H1 (cell line): ENCODE results near the gene CLCF1. TPM values are rescaled to one million over a fixed set of nuclear protein-coding genes. Genes with fewer than 3 reads are reported as not detected.

Source experiments
- CTCF ChIA-PET: fragments of 300-600 bp; sonication (Branson Sonifier 250); formaldehyde crosslinking; loops from one replicate; lab custom pipeline; 2021; ENCODE audit not compliant: partially characterized antibody; lab: Charles Lee
- POLR2A ChIA-PET: fragments of 300-600 bp; sonication (Branson Sonifier 250); formaldehyde crosslinking; loops from one replicate; lab custom pipeline; 2021; ENCODE audit warnings: inconsistent platforms; ENCODE audit not compliant: partially characterized antibody; lab: Charles Lee
- DNase-seq, 2 experiments: peaks; one replicate each; pipeline versions ENCODE4 v3.0.0 to v3.0.0-alpha.2; 2010 to 2022; ENCODE audit warnings: low spot score in 2 of 2, low read depth in 1 of 2, mixed read lengths in 1 of 2
- FAIRE-seq: peaks from 2 replicates; lab custom pipeline; 2011; peaks lifted over from hg19 to GRCh38; lab: Jason Lieb, UNC
- H2AFZ ChIP-seq: 2 replicates; pipeline ENCODE4 v1.8.1; 2012; ENCODE audit warnings: low read length, inconsistent platforms
- H2AK5ac ChIP-seq: 2 replicates; pipeline ENCODE4 v1.6.1; 2013; ENCODE audit warnings: low read depth, low read length
- H2BK120ac ChIP-seq: replicated peaks from 2 replicates; pipeline ENCODE3; 2013; ENCODE audit warnings: low read depth, low read length, inconsistent platforms
- H2BK12ac ChIP-seq: 2 replicates; pipeline ENCODE4 v1.6.1; 2013; ENCODE audit warnings: low read depth, low read length
- H2BK15ac ChIP-seq: 2 replicates; pipeline ENCODE4 v1.6.1; 2013; ENCODE audit warnings: low read length
- H2BK20ac ChIP-seq: 2 replicates; pipeline ENCODE4 v1.6.1; 2013; ENCODE audit warnings: low read length
- H2BK5ac ChIP-seq: 2 replicates; pipeline ENCODE4 v1.6.1; 2013; ENCODE audit warnings: low read depth, low read length
- H3K14ac ChIP-seq: 2 replicates; pipeline ENCODE4 v1.6.1; 2013; ENCODE audit warnings: inconsistent platforms; ENCODE audit not compliant: insufficient read length
- H3K18ac ChIP-seq: 2 replicates; pipeline ENCODE4 v1.6.1; 2013; ENCODE audit warnings: low read length; ENCODE audit errors: extremely low read depth
- H3K23ac ChIP-seq: 2 replicates; pipeline ENCODE4 v1.6.1; 2013; ENCODE audit warnings: inconsistent platforms; ENCODE audit not compliant: insufficient read length
- H3K23me2 ChIP-seq: 2 replicates; pipeline ENCODE4 v1.6.1; 2013; ENCODE audit warnings: low read depth, low read length
- H3K27ac ChIP-seq: 2 replicates; pipeline ENCODE4 v1.6.1; 2011; ENCODE audit warnings: low read depth, low read length, inconsistent platforms
- H3K27me3 ChIP-seq, 4 experiments: replicated peaks in 1 of 4; 1 replicate in 1 of 4; 2 replicates in 3 of 4; pipeline versions ENCODE4 v1.6.1 to v1.8.1; 2011 to 2013; ENCODE audit warnings: low read length in 3 of 4, mild to moderate bottlenecking in 3 of 4, inconsistent platforms in 2 of 4, mixed read lengths in 2 of 4, moderate library complexity in 1 of 4; ENCODE audit not compliant: control insufficient read depth in 3 of 4, insufficient read depth in 3 of 4; ENCODE audit errors: extremely low read depth in 1 of 4
- H3K36me3 ChIP-seq, 4 experiments: 2 replicates each; pipeline versions ENCODE4 v1.6.1 to v1.8.1; 2011 to 2013; ENCODE audit warnings: mild to moderate bottlenecking in 4 of 4, low read length in 3 of 4, moderate library complexity in 2 of 4, control low read depth in 1 of 4, inconsistent platforms in 1 of 4; ENCODE audit not compliant: insufficient read depth in 4 of 4, control insufficient read depth in 2 of 4
- H3K4ac ChIP-seq: replicated peaks from 2 replicates; pipeline ENCODE3; 2013; ENCODE audit warnings: low read length, low read depth, mixed read lengths, inconsistent platforms; ENCODE audit not compliant: insufficient read length
- H3K4me1 ChIP-seq, 4 experiments: replicated peaks in 1 of 4; 1 replicate in 1 of 4; 2 replicates in 3 of 4; pipeline versions ENCODE4 v1.6.1 to v1.8.1; 2011 to 2013; ENCODE audit warnings: low read length in 3 of 4, inconsistent platforms in 2 of 4, mixed read lengths in 1 of 4; ENCODE audit not compliant: insufficient read depth in 4 of 4, control insufficient read depth in 3 of 4
- H3K4me2 ChIP-seq, 2 experiments: 2 replicates each; pipeline versions ENCODE4 v1.6.1 to v1.8.1; 2011 to 2013; ENCODE audit warnings: low read depth in 2 of 2, low read length in 2 of 2, control low read depth in 1 of 2, inconsistent platforms in 1 of 2, mild to moderate bottlenecking in 1 of 2; ENCODE audit not compliant: insufficient read depth in 1 of 2
- H3K4me3 ChIP-seq, 4 experiments: fragments of 200-600, 300-600 bp in 1 of 4; sonication (generic), shearing (Covaris generic), sonication (Bioruptor Twin) in 1 of 4; 2 replicates each; pipeline versions ENCODE4 v1.5.1 to v1.8.1; 2011 to 2016; ENCODE audit warnings: low read length in 4 of 4, low read depth in 3 of 4, control low read depth in 2 of 4, inconsistent platforms in 2 of 4, mild to moderate bottlenecking in 2 of 4, mixed read lengths in 1 of 4, moderate library complexity in 1 of 4; ENCODE audit not compliant: insufficient read depth in 2 of 4; ENCODE audit errors: extremely low read depth in 1 of 4
- H3K56ac ChIP-seq: replicated peaks from 2 replicates; pipeline ENCODE3; 2013; ENCODE audit warnings: low read depth, mild to moderate bottlenecking, mixed read lengths, low read length, inconsistent platforms; ENCODE audit not compliant: insufficient read length
- H3K79me1 ChIP-seq: 2 replicates; pipeline ENCODE4 v1.6.1; 2013; ENCODE audit warnings: low read depth, low read length, control low read depth
- H3K79me2 ChIP-seq, 2 experiments: 2 replicates each; pipeline versions ENCODE4 v1.6.1 to v1.8.1; 2012 to 2013; ENCODE audit warnings: low read length in 2 of 2, mild to moderate bottlenecking in 2 of 2, inconsistent platforms in 1 of 2; ENCODE audit not compliant: insufficient read depth in 2 of 2, control insufficient read depth in 1 of 2
- H3K9ac ChIP-seq, 4 experiments: replicated peaks in 1 of 4; 1 replicate in 1 of 4; 2 replicates in 3 of 4; pipeline versions ENCODE4 v1.6.1 to v1.8.1; 2011 to 2013; ENCODE audit warnings: low read depth in 3 of 4, low read length in 3 of 4, control low read depth in 2 of 4, mild to moderate bottlenecking in 2 of 4, moderate library complexity in 2 of 4, inconsistent platforms in 1 of 4; ENCODE audit errors: extremely low read depth in 1 of 4
- H3K9me3 ChIP-seq, 2 experiments: 2 replicates each; pipeline versions ENCODE4 v1.6.1 to v1.8.1; 2012 to 2013; ENCODE audit warnings: mild to moderate bottlenecking in 2 of 2, moderate library complexity in 2 of 2, control low read depth in 1 of 2, inconsistent platforms in 1 of 2, low read depth in 1 of 2, low read length in 1 of 2, mixed read lengths in 1 of 2; ENCODE audit not compliant: insufficient read depth in 2 of 2
- H4K20me1 ChIP-seq, 2 experiments: replicated peaks in 1 of 2; 2 replicates each; pipeline versions ENCODE3 to v1.8.1; 2011 to 2013; ENCODE audit warnings: inconsistent platforms in 2 of 2, low read length in 2 of 2, mild to moderate bottlenecking in 1 of 2; ENCODE audit not compliant: insufficient read depth in 2 of 2, control insufficient read depth in 1 of 2
- H4K5ac ChIP-seq: 2 replicates; pipeline ENCODE4 v1.6.1; 2013; ENCODE audit warnings: low read length, low read depth, mixed read lengths, inconsistent platforms; ENCODE audit not compliant: insufficient read length
- H4K8ac ChIP-seq: 2 replicates; pipeline ENCODE4 v1.8.0; 2013; ENCODE audit warnings: mild to moderate bottlenecking, moderate library complexity, low read length, inconsistent platforms; ENCODE audit not compliant: insufficient read depth; ENCODE audit errors: extremely low read depth
- H4K91ac ChIP-seq: replicated peaks from 2 replicates; pipeline ENCODE3; 2013; ENCODE audit warnings: low read length, mixed read lengths, inconsistent platforms; ENCODE audit not compliant: insufficient read length
- ATF3 ChIP-seq: IDR thresholded peaks from 2 replicates; pipeline ENCODE4 v1.6.1; 2011; ENCODE audit warnings: low read depth, mild to moderate bottlenecking, low read length; ENCODE audit not compliant: insufficient read depth
- BCL11A ChIP-seq, 2 experiments: IDR thresholded peaks; one replicate each; pipeline ENCODE4 v1.6.1; 2011; ENCODE audit warnings: low read depth in 2 of 2, low read length in 2 of 2, mild to moderate bottlenecking in 2 of 2
- CHD1 ChIP-seq: IDR thresholded peaks from 2 replicates; pipeline ENCODE4 v1.6.1; 2012; ENCODE audit warnings: low read depth, low read length, improper control_type of control experiment
- CHD2 ChIP-seq: IDR thresholded peaks from 2 replicates; pipeline ENCODE4 v1.6.1; 2012; ENCODE audit warnings: low read length, improper control_type of control experiment
- EGR1 ChIP-seq: IDR thresholded peaks from 2 replicates; pipeline ENCODE4 v1.6.1; 2011; ENCODE audit warnings: low read depth, low read length, borderline replicate concordance
- EZH2 ChIP-seq: fragments of 200-600 bp; sonication (generic); IDR thresholded peaks from 2 replicates; pipeline ENCODE4 v1.7.1; 2012; ENCODE audit warnings: low read depth, mild to moderate bottlenecking, moderate library complexity, low read length, inconsistent platforms; ENCODE audit not compliant: severe bottlenecking
- MAFK ChIP-seq: IDR thresholded peaks from 2 replicates; pipeline ENCODE4 v1.6.1; 2012; ENCODE audit warnings: low read depth, mild to moderate bottlenecking, improper control_type of control experiment, low read length
- NANOG ChIP-seq: IDR thresholded peaks from 2 replicates; pipeline ENCODE4 v1.6.1; 2011; ENCODE audit warnings: low read length, low read depth, mild to moderate bottlenecking, inconsistent platforms; ENCODE audit not compliant: insufficient read depth, poor library complexity, severe bottlenecking
- PHF8 ChIP-seq: fragments of 200-600 bp; sonication (generic); conservative IDR thresholded peaks from 2 replicates; pipeline ENCODE4 v1.7.1; 2012; ENCODE audit warnings: low read depth, mild to moderate bottlenecking, inconsistent platforms, low read length, moderate library complexity
- POLR2A ChIP-seq, 2 experiments: IDR thresholded peaks; 1 replicate in 1 of 2; 2 replicates in 1 of 2; pipeline ENCODE4 v1.6.1; 2011; ENCODE audit warnings: low read depth in 2 of 2, low read length in 2 of 2, mild to moderate bottlenecking in 2 of 2; ENCODE audit errors: control extremely low read depth in 1 of 2
- SRF ChIP-seq: IDR thresholded peaks from 2 replicates; pipeline ENCODE4 v1.6.1; 2011; ENCODE audit warnings: mild to moderate bottlenecking, low read depth, low read length, moderate library complexity
- SUZ12 ChIP-seq: fragments of 200-600 bp; sonication (generic); IDR thresholded peaks from 2 replicates; pipeline ENCODE4 v1.6.1; 2012; ENCODE audit warnings: mild to moderate bottlenecking, inconsistent platforms, low read length, moderate library complexity, mixed read lengths
- TCF12 ChIP-seq: IDR thresholded peaks from 2 replicates; pipeline ENCODE4 v1.6.1; 2011; ENCODE audit warnings: low read depth, mild to moderate bottlenecking, low read length
- TEAD4 ChIP-seq: IDR thresholded peaks from 2 replicates; pipeline ENCODE4 v1.6.1; 2012; ENCODE audit warnings: low read depth, low read length, inconsistent platforms, mixed read lengths
- WGBS, 2 experiments: shearing (Covaris generic) in 1 of 2; methylation state at CpG; one replicate each; pipeline versions ENCODE4 v1.1.6 to v1.1.7; 2013 to 2015; ENCODE audit warnings: low lambda C conversion rate in 2 of 2, mixed read lengths in 2 of 2, inconsistent platforms in 1 of 2, low coverage in 1 of 2, missing lambda C conversion rate in 1 of 2; ENCODE audit not compliant: insufficient replicate concordance in 2 of 2, insufficient coverage in 1 of 2, insufficient read length in 1 of 2; ENCODE audit errors: extremely low coverage in 1 of 2, missing lambda C conversion rate in 1 of 2; 5-methylcytosine and 5-hydroxymethylcytosine counted together
- polyA plus RNA-seq, 7 experiments: library from polyadenylated mRNA; depleted of rRNA in 3 of 7; stranded (reverse) in 5 of 7; unstranded in 2 of 7; fragments of >200 nt in 5 of 7; fragments of 200-250 nt in 2 of 7; gene quantifications; 1 replicate in 5 of 7; 2 replicates in 1 of 7; 4 replicates in 1 of 7; pipeline versions ENCODE4 v1.2.1 to v1.2.3, GENCODE V29; 2011 to 2013; ENCODE audit warnings: missing spikeins in 2 of 7, mixed read lengths in 2 of 7
- total RNA-seq: library from RNA; stranded (reverse); fragmentation: NEBNext Ultra II Directional; extraction: Animal tissue kit (Norgen Biotek cat#: 25700); gene quantifications from 2 replicates; pipeline ENCODE4 v1.2.1, GENCODE V29; 2021

Gene CLCF1
- total and polyA plus RNA-seq, 2 of the 8 experiments (the other 6 are each of a cell fraction or from before 2014, with no cell fraction given) = 0.32 to 1.2 TPM

GRCh38 chr11:67387518-67387917 is 14.1 kb upstream of the CLCF1 start:
- peaks cover 0 to 11% (median 5%) of the 10 kb centered on the region in 4 experiments; a peak in 3 of 7 replicates for H3K27me3 ChIP-seq
- CTCF ChIA-PET = interaction anchor here (0.6 to 34.8 kb wide), 11 partner anchors 8 to 208 kb away, joined by 3 to 1305 read pairs (median 4); partner anchors contain the start of genes CLCF1, PITPNM1 and POLD4
- no peak for TF ChIP-seq EZH2
- no peak for TF ChIP-seq TCF12
- no peak for TF ChIP-seq MAFK
- TF ChIP-seq SUZ12 = no peak
- TF ChIP-seq CHD1 = no peak
- TF ChIP-seq SRF = no peak
- no peak for TF ChIP-seq EGR1
- TF ChIP-seq PHF8 = no peak
- no peak for TF ChIP-seq NANOG
- TF ChIP-seq TEAD4 = no peak
- no peak for TF ChIP-seq CHD2
- no peak for TF ChIP-seq BCL11A (IDR thresholded peaks at IDR 0.05; ENCODE audit: low read depth in 2 of 2, low read length in 2 of 2)
- no peak for TF ChIP-seq ATF3
- no peak for TF ChIP-seq POLR2A (IDR thresholded peaks at IDR 0.05; ENCODE audit: control extremely low read depth in 1 of 2, low read depth in 2 of 2, low read length in 2 of 2)

More at GRCh38 chr11:67387518-67387917, 14.1 kb upstream of the CLCF1 start:
- no peak overlapping the region for H2BK20ac ChIP-seq
- DNase-seq (no peak), FAIRE-seq (no peak)
- no peak overlapping the region for H3K4ac ChIP-seq
- H3K23me2 ChIP-seq = peaks cover 11% of the 10 kb centered on the region
- 0 out of 2 replicates have a peak overlapping the region, but pooled peaks have one; percentile 21 for H2BK15ac ChIP-seq
- no peak overlapping the region for H4K5ac ChIP-seq
- H3K79me1 ChIP-seq = no peaks in the 10 kb centered on the region
- H3K14ac ChIP-seq = no peak overlapping the region
- no peak overlapping the region for H3K56ac ChIP-seq
- WGBS, 2 experiments = 67% methylated on average over 6 of the region's 6 CpGs; no CpG with 5 or more reads in 1 of the 2 experiments
- H3K4me3 ChIP-seq = no peak overlapping the region
- no peak overlapping the region for H3K18ac ChIP-seq
- H3K27ac ChIP-seq = no peak overlapping the region
- H3K23ac ChIP-seq = no peak overlapping the region
- H2AFZ ChIP-seq = no peak overlapping the region
- no peaks in the 10 kb centered on the region for H3K36me3 ChIP-seq
- 0 out of 2 replicates have a peak overlapping the region, but pooled peaks have one; percentile 68 for H2BK12ac ChIP-seq
- no peak overlapping the region for H2AK5ac ChIP-seq
- no peak overlapping the region for H4K8ac ChIP-seq
- no peaks in the 10 kb centered on the region for H3K79me2 ChIP-seq
- H4K20me1 ChIP-seq = peaks cover 0 to under 1% of the 10 kb centered on the region in 2 experiments
- H2BK5ac ChIP-seq = no peak overlapping the region
- peaks cover 0 to 6% (median 6%) of the 10 kb centered on the region in 4 experiments; a peak in 4 of 7 replicates for H3K4me1 ChIP-seq
- H3K4me2 ChIP-seq = no peak overlapping the region
- no peaks in the 10 kb centered on the region for H3K9me3 ChIP-seq
- H4K91ac ChIP-seq = no peak overlapping the region
- POLR2A ChIA-PET = interaction anchor here (0.6 to 2.2 kb wide), 5 partner anchors 13 to 88 kb away, joined by 3 to 7 read pairs (median 5); partner anchors contain the start of genes CLCF1 and POLD4
- no peak overlapping the region for H3K9ac ChIP-seq
- H2BK120ac ChIP-seq = no peak overlapping the region
